Measurements from ENCODE around the gene MYO7B. TPM values are rescaled to one million over a fixed set of nuclear protein-coding genes. Genes with fewer than 3 reads are reported as not detected.

MYO7B gene
- polyA plus RNA-seq, 1 of the 3 experiments (the other 2 are of a cell fraction), result 0.08 TPM

DNA sequence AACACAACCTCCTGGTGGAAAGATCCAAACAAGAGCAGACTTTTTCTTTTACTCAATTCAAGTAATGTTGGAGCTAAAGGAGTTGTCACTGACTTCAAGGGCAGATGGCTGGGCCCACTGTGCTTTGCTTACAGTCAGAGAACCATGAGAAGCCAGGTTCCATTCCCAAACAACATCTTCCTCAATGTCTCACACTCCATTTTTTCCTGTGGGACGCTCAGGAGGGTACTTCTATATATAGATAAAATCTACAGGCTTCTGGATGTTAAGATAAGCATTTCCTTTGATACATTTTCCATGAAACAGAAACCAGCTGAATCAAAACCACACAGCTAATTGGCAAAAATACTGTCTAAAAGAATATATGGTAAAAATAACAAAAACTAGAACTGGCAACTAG, 23.6 kb upstream of the MYO7B start:
- no peak for TF ChIP-seq JUND (IDR thresholded peaks at IDR 0.05)
- TF ChIP-seq TCF12 (IDR thresholded peaks at IDR 0.05), result 0 out of 2 replicates have a peak, but pooled peaks have one; percentile 5
- Histone ChIP-seq H3K9ac (no peak overlapping the region), H3K4me1 (ENCODE audit: control insufficient read depth in 1 of 2, insufficient read depth in 2 of 2, low read depth in 1 of 2, low read length in 1 of 2) (peaks cover 10 to 41% of the 10 kb centered on the region in 2 experiments), H3K27me3 (ENCODE audit: insufficient read depth) (no peaks in the 10 kb centered on the region), H3K36me3 (replicated peaks in 1 of 2; ENCODE audit: control insufficient read depth in 1 of 2, insufficient read depth in 2 of 2, low read length in 1 of 2) (peaks cover 22 to 27% of the 10 kb centered on the region in 2 experiments), H3K27ac (ENCODE audit: low read depth in 2 of 2, low read length in 1 of 2) (peak overlapping the region in 1 of 2 experiments; percentile 28; a peak in 1 of 4 replicates), H3K4me2 (0 out of 2 replicates have a peak overlapping the region, but pooled peaks have one; percentile 16), H2AFZ (ENCODE audit: low read depth) (no peak overlapping the region), H3K9me3 (no peaks in the 10 kb centered on the region), H4K20me1 (ENCODE audit: insufficient read depth) (peaks cover 74% of the 10 kb centered on the region), H3K9me2 (no peaks in the 10 kb centered on the region), H3K79me2 (ENCODE audit: insufficient read depth) (peaks cover 90% of the 10 kb centered on the region), H3K4me3 (ENCODE audit: low read depth in 2 of 2, low read length in 1 of 2) (no peak overlapping the region), H3F3A (replicated peaks; ENCODE audit: insufficient read depth) (peaks cover 44% of the 10 kb centered on the region)
- ChIA-PET CTCF (interaction anchor here (0.6 to 1.3 kb wide), 4 partner anchors 33 to 164 kb away, joined by 3 to 5 read pairs (median 4); partner anchors contain the start of gene LIMS2), POLR2A (no interaction called here)
- WGBS (ENCODE audit: low lambda C conversion rate), result 43% methylated on average over 1 of the region's 1 CpG
- no peak for DNase-seq

GRCh38 chr2:127512362-127512761, 23.1 kb upstream of the MYO7B start:
- H3K36me3 ChIP-seq (replicated peaks in 1 of 2; ENCODE audit: control insufficient read depth in 1 of 2, insufficient read depth in 2 of 2, low read length in 1 of 2), result peaks cover 27 to 30% of the 10 kb centered on the region in 2 experiments
- H3K27me3 ChIP-seq (ENCODE audit: insufficient read depth), result no peaks in the 10 kb centered on the region
- TF ChIP-seq GATA2 (CRISPR knock-in tag; IDR thresholded peaks at IDR 0.05), result no peak
- no peaks in the 10 kb centered on the region for H3K9me2 ChIP-seq
- H3K27ac ChIP-seq (ENCODE audit: low read depth in 2 of 2, low read length in 1 of 2), result peak overlapping the region in 1 of 2 experiments; percentile 28; a peak in 1 of 4 replicates
- H3K4me2 ChIP-seq, result no peak overlapping the region
- H3K79me2 ChIP-seq (ENCODE audit: insufficient read depth), result peaks cover 90% of the 10 kb centered on the region
- H4K20me1 ChIP-seq (ENCODE audit: insufficient read depth), result peaks cover 71% of the 10 kb centered on the region
- CTCF ChIA-PET, result interaction anchor here (1.1 to 1.5 kb wide), 4 partner anchors 14 to 163 kb away, joined by 3 to 5 read pairs (median 4); partner anchors contain the start of genes IWS1 and LIMS2
- H2AFZ ChIP-seq (ENCODE audit: low read depth), result no peak overlapping the region
- H3K9ac ChIP-seq, result no peak overlapping the region
- DNase-seq, result no peak
- H3K4me3 ChIP-seq (ENCODE audit: low read depth in 2 of 2, low read length in 1 of 2), result no peak overlapping the region
- H3K4me1 ChIP-seq (ENCODE audit: control insufficient read depth in 1 of 2, insufficient read depth in 2 of 2, low read depth in 1 of 2, low read length in 1 of 2), result peaks cover 10 to 39% of the 10 kb centered on the region in 2 experiments
- POLR2A ChIA-PET, result no interaction called here
- H3K9me3 ChIP-seq, result no peaks in the 10 kb centered on the region
- WGBS (ENCODE audit: low lambda C conversion rate), result 98% methylated on average over 4 of the region's 4 CpGs
- peaks cover 40% of the 10 kb centered on the region for H3F3A ChIP-seq (replicated peaks; ENCODE audit: insufficient read depth)

- no peak overlapping the region for H3K9ac ChIP-seq
- H3K4me1 ChIP-seq (ENCODE audit: control insufficient read depth in 1 of 2, insufficient read depth in 2 of 2, low read depth in 1 of 2, low read length in 1 of 2), result peaks cover 2 to 30% of the 10 kb centered on the region in 2 experiments
- H3K27ac ChIP-seq (ENCODE audit: low read depth in 2 of 2, low read length in 1 of 2), result no peak overlapping the region
- peaks cover 61% of the 10 kb centered on the region for H4K20me1 ChIP-seq (ENCODE audit: insufficient read depth)
- H3K9me3 ChIP-seq, result no peaks in the 10 kb centered on the region
- peaks cover 38 to 40% of the 10 kb centered on the region in 2 experiments for H3K36me3 ChIP-seq (replicated peaks in 1 of 2; ENCODE audit: control insufficient read depth in 1 of 2, insufficient read depth in 2 of 2, low read length in 1 of 2)
- 85% methylated on average over 9 of the region's 10 CpGs for WGBS (ENCODE audit: low lambda C conversion rate)
- H3K4me2 ChIP-seq, result no peak overlapping the region
- H3K79me2 ChIP-seq (ENCODE audit: insufficient read depth), result peaks cover 100% of the 10 kb centered on the region
- H3K27me3 ChIP-seq (ENCODE audit: insufficient read depth), result no peaks in the 10 kb centered on the region
- no peak overlapping the region for H3K4me3 ChIP-seq (ENCODE audit: low read depth in 2 of 2, low read length in 1 of 2)
- ChIA-PET CTCF (interaction anchor here (1.5 kb wide), 1 partner anchor 12 kb away, joined by 3 read pairs; the partner anchor contains the start of gene IWS1), POLR2A (interaction anchor here (1.3 kb wide), 1 partner anchor 12 kb away, joined by 5 read pairs; the partner anchor contains the start of gene IWS1)
- H3K9me2 ChIP-seq, result no peaks in the 10 kb centered on the region
- H2AFZ ChIP-seq (ENCODE audit: low read depth), result no peak overlapping the region
- no peak for DNase-seq
- peaks cover 31% of the 10 kb centered on the region for H3F3A ChIP-seq (replicated peaks; ENCODE audit: insufficient read depth)
- TF ChIP-seq, protein P1, sequence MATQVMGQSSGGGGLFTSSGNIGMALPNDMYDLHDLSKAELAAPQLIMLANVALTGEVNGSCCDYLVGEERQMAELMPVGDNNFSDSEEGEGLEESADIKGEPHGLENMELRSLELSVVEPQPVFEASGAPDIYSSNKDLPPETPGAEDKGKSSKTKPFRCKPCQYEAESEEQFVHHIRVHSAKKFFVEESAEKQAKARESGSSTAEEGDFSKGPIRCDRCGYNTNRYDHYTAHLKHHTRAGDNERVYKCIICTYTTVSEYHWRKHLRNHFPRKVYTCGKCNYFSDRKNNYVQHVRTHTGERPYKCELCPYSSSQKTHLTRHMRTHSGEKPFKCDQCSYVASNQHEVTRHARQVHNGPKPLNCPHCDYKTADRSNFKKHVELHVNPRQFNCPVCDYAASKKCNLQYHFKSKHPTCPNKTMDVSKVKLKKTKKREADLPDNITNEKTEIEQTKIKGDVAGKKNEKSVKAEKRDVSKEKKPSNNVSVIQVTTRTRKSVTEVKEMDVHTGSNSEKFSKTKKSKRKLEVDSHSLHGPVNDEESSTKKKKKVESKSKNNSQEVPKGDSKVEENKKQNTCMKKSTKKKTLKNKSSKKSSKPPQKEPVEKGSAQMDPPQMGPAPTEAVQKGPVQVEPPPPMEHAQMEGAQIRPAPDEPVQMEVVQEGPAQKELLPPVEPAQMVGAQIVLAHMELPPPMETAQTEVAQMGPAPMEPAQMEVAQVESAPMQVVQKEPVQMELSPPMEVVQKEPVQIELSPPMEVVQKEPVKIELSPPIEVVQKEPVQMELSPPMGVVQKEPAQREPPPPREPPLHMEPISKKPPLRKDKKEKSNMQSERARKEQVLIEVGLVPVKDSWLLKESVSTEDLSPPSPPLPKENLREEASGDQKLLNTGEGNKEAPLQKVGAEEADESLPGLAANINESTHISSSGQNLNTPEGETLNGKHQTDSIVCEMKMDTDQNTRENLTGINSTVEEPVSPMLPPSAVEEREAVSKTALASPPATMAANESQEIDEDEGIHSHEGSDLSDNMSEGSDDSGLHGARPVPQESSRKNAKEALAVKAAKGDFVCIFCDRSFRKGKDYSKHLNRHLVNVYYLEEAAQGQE (IDR thresholded peaks at IDR 0.05; ENCODE audit: low read depth, low read length), result no peak
- no peak for TF ChIP-seq NFIC (IDR thresholded peaks at IDR 0.05; ENCODE audit: borderline replicate concordance)
- TF ChIP-seq NRF1 (IDR thresholded peaks at IDR 0.05; ENCODE audit: low read depth, low read length), result no peak
- TF ChIP-seq RXRA (IDR thresholded peaks at IDR 0.05; ENCODE audit: borderline replicate concordance, low read depth), result no peak
- no peak for TF ChIP-seq EP300 (IDR thresholded peaks at IDR 0.05; ENCODE audit: borderline replicate concordance in 1 of 2, low read depth in 1 of 2, low read length in 1 of 2)
- no peak for TF ChIP-seq JUND (IDR thresholded peaks at IDR 0.05)
- TF ChIP-seq, protein P2, sequence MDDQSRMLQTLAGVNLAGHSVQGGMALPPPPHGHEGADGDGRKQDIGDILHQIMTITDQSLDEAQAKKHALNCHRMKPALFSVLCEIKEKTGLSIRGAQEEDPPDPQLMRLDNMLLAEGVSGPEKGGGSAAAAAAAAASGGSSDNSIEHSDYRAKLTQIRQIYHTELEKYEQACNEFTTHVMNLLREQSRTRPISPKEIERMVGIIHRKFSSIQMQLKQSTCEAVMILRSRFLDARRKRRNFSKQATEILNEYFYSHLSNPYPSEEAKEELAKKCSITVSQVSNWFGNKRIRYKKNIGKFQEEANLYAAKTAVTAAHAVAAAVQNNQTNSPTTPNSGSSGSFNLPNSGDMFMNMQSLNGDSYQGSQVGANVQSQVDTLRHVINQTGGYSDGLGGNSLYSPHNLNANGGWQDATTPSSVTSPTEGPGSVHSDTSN (IDR thresholded peaks at IDR 0.05), result no peak
- no peak for TF ChIP-seq SMC3 (IDR thresholded peaks at IDR 0.05; ENCODE audit: low read depth, low read length)
- TF ChIP-seq TCF12 (IDR thresholded peaks at IDR 0.05), result no peak
- no peak for TF ChIP-seq EZH2phosphoT487 (IDR thresholded peaks at IDR 0.05; ENCODE audit: borderline replicate concordance, low read depth)
- no peak for TF ChIP-seq GATA2 (CRISPR knock-in tag; IDR thresholded peaks at IDR 0.05)
- TF ChIP-seq MEF2A (IDR thresholded peaks at IDR 0.05; ENCODE audit: borderline replicate concordance, low read depth), result no peak
- no peak for TF ChIP-seq CHD2 (IDR thresholded peaks at IDR 0.05; ENCODE audit: low read length, partially characterized antibody)
- TF ChIP-seq ELF1 (IDR thresholded peaks at IDR 0.05), result no peak
- TF ChIP-seq, protein P3, sequence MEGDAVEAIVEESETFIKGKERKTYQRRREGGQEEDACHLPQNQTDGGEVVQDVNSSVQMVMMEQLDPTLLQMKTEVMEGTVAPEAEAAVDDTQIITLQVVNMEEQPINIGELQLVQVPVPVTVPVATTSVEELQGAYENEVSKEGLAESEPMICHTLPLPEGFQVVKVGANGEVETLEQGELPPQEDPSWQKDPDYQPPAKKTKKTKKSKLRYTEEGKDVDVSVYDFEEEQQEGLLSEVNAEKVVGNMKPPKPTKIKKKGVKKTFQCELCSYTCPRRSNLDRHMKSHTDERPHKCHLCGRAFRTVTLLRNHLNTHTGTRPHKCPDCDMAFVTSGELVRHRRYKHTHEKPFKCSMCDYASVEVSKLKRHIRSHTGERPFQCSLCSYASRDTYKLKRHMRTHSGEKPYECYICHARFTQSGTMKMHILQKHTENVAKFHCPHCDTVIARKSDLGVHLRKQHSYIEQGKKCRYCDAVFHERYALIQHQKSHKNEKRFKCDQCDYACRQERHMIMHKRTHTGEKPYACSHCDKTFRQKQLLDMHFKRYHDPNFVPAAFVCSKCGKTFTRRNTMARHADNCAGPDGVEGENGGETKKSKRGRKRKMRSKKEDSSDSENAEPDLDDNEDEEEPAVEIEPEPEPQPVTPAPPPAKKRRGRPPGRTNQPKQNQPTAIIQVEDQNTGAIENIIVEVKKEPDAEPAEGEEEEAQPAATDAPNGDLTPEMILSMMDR (IDR thresholded peaks at IDR 0.05), result no peak
Observed at GRCh38 chr2:127514076-127514475, 21.4 kb upstream of the MYO7B start.
